HG03460 (cell line): ENCODE data around the gene DDX10.

ENCODE experiments used
- ATAC-seq: cut with Tn5 transposase; IDR thresholded peaks from one replicate; pipeline ENCODE4 v1.9.1; 2021; ENCODE audit not compliant: unreplicated experiment

Gene DDX10

GRCh38 chr11:108866781-108867180 lies 201.9 kb downstream of the DDX10 start:
- no peak for ATAC-seq

GRCh38 chr11:108870373-108871020 lies 205.6 kb downstream of the DDX10 start:
- ATAC-seq = no peak

- ATAC-seq = no peak
Observed at GRCh38 chr11:108871152-108871551, 206.3 kb downstream of the DDX10 start.

GRCh38 chr11:108871867-108872266 lies 207.0 kb downstream of the DDX10 start:
- no peak for ATAC-seq

- no peak for ATAC-seq
Observed at GRCh38 chr11:108872781-108873291, 208.0 kb downstream of the DDX10 start.

- no peak for ATAC-seq
Observed at GRCh38 chr11:108873310-108873709, 208.4 kb downstream of the DDX10 start.

- ATAC-seq = no peak
Observed at GRCh38 chr11:108873941-108874340, 209.1 kb downstream of the DDX10 start.

- ATAC-seq = no peak
Observed at GRCh38 chr11:108875134-108875533, 210.3 kb downstream of the DDX10 start.

GRCh38 chr11:108877178-108877577 lies 212.3 kb downstream of the DDX10 start:
- no peak for ATAC-seq

- ATAC-seq = no peak
Observed at GRCh38 chr11:108880510-108880909, 215.6 kb downstream of the DDX10 start.

- ATAC-seq = no peak
Observed at GRCh38 chr11:108881131-108881530, 216.3 kb downstream of the DDX10 start.

GRCh38 chr11:108882211-108882831 lies 217.5 kb downstream of the DDX10 start:
- no peak for ATAC-seq

GRCh38 chr11:108886005-108886659 lies 221.3 kb downstream of the DDX10 start:
- no peak for ATAC-seq

GRCh38 chr11:108886660-108887009 lies 221.8 kb downstream of the DDX10 start:
- no peak for ATAC-seq

- ATAC-seq = no peak
Observed at GRCh38 chr11:108887436-108888238, 222.8 kb downstream of the DDX10 start.

GRCh38 chr11:108890482-108891105 lies 225.7 kb downstream of the DDX10 start:
- no peak for ATAC-seq

GRCh38 chr11:108891143-108891542 lies 226.3 kb downstream of the DDX10 start:
- ATAC-seq = no peak

GRCh38 chr11:108891909-108892511 lies 227.1 kb downstream of the DDX10 start:
- ATAC-seq = no peak

GRCh38 chr11:108895579-108896480 lies 231.0 kb downstream of the DDX10 start:
- peak; percentile 95 for ATAC-seq
